ENCODE measurements around the gene SCN1B.

SCN1B gene

DNA sequence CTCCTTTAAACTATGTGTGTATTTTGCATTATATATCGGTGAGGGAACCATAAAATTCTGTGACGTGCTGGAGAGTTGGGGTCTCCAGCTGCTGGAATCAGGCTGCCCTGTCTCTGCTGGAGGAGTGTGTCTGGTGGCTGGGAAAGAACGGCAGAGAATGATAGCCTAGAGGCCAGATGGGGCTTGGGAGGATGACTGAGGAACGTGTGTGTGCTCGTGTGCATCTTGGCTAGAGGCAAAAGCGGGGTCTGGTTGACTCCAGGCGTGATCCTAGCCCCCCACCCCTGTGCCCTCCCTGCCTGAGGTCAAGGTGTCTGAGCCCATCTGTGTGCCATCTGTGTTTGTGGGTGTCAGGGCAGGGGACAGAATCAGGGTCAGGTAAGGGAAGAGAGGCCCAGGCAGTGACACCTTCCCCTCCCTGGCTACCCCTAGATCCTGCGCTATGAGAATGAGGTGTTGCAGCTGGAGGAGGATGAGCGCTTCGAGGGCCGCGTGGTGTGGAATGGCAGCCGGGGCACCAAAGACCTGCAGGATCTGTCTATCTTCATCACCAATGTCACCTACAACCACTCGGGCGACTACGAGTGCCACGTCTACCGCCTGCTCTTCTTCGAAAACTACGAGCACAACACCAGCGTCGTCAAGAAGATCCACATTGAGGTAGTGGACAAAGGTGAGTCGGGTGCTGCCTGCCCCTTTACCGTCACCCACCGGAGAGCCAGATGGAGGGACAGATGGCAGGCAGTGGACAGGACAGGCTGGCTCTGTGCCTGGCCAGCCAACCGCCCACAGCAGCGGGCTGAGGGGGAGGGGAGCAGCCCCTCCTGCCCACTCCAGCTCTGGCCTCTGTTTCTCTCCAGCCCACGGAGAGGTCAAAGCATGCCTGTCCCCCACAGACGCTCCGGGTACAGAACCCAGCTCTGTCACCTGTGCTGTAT, 3.1 kb downstream of the SCN1B start:
- Histone ChIP-seq H3K9ac (ENCODE audit: low read depth, low read length) (no peak overlapping the region), H3K27ac (ENCODE audit: low read length) (no peak overlapping the region)

DNA sequence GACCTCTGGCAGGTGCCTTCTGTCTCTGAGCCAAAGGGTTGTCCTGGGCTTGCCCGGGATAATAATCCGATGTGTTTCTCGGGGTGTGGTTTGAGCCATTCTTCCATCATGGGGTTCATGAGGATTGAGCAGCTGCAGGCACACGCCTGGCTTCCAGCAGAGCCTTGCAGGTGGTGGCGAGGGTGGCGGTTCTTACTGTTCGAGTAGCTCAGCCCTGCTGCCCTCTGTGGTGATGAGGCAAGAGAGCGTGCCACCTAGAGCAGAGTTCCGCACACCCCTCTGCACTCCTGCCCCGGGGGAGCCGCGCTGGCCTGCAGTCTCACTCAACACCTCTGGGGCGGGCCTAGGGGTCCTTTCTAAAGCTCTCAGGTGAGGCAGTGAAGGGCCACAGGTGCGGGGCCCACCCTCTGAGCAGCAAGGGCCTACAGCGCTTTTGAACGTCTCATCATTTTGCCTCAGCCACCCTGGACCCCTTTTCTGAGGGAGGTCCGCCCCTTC, 3.8 kb downstream of the SCN1B start:
- ATAC-seq (ENCODE audit: insufficient read depth, low read depth) (no peak), DNase-seq (no peak)
- H3K27me3 ChIP-seq (ENCODE audit: insufficient read depth, low read length, poor library complexity) = peaks cover 16% of the 10 kb centered on the region

More for the DNA sequence above, 3.1 kb downstream of the SCN1B start:
- H3K4me3 ChIP-seq (ENCODE audit: low read depth in 1 of 2, low read length in 2 of 2) = no peak overlapping the region
- TF ChIP-seq EZH2 (IDR thresholded peaks at IDR 0.05; ENCODE audit: borderline replicate concordance, low read depth, low read length, severe bottlenecking) = no peak
- TF ChIP-seq CTCF (IDR thresholded peaks at IDR 0.05; ENCODE audit: borderline replicate concordance, extremely low read depth, low read length, poor library complexity, severe bottlenecking) = no peak
- H4K20me1 ChIP-seq (ENCODE audit: insufficient read depth, low read length) = peaks cover 15% of the 10 kb centered on the region
- no peaks in the 10 kb centered on the region for H3K9me3 ChIP-seq (ENCODE audit: insufficient read depth, low read length, severe bottlenecking)
- H3K4me1 ChIP-seq (ENCODE audit: insufficient read depth, low read length) = peaks cover 7% of the 10 kb centered on the region; the same call in 1 of the 2 replicates
- 0 out of 2 replicates have a peak, but pooled peaks cover under 1% of the 10 kb centered on the region for H3K36me3 ChIP-seq (ENCODE audit: insufficient read depth, low read length)
- no peak for ATAC-seq (ENCODE audit: insufficient read depth, low read depth)
- H2AFZ ChIP-seq (ENCODE audit: low read depth, low read length) = no peak overlapping the region
- no peaks in the 10 kb centered on the region for H3K79me2 ChIP-seq (ENCODE audit: insufficient read depth, low read length)
- no peak for DNase-seq
- peaks cover 16% of the 10 kb centered on the region for H3K27me3 ChIP-seq (ENCODE audit: insufficient read depth, low read length, poor library complexity)
- H3K4me2 ChIP-seq (ENCODE audit: insufficient read depth, low read length) = no peak overlapping the region

GRCh38 chr19:35034588-35035382, 4.5 kb downstream of the SCN1B start:
- Histone ChIP-seq H3K27ac (ENCODE audit: low read length) (no peak overlapping the region), H3K9ac (ENCODE audit: low read depth, low read length) (no peak overlapping the region), H3K4me1 (ENCODE audit: insufficient read depth, low read length) (peaks cover 3% of the 10 kb centered on the region; the same call in 1 of the 2 replicates), H3K4me3 (ENCODE audit: low read depth in 1 of 2, low read length in 2 of 2) (no peak overlapping the region), H3K36me3 (ENCODE audit: insufficient read depth, low read length) (no peaks in the 10 kb centered on the region), H2AFZ (ENCODE audit: low read depth, low read length) (no peak overlapping the region), H3K79me2 (ENCODE audit: insufficient read depth, low read length) (no peaks in the 10 kb centered on the region), H3K27me3 (ENCODE audit: insufficient read depth, low read length, poor library complexity) (peaks cover 12% of the 10 kb centered on the region), H3K4me2 (ENCODE audit: insufficient read depth, low read length) (no peak overlapping the region), H4K20me1 (ENCODE audit: insufficient read depth, low read length) (peaks cover 10% of the 10 kb centered on the region), H3K9me3 (ENCODE audit: insufficient read depth, low read length, severe bottlenecking) (no peaks in the 10 kb centered on the region)
- no peak for TF ChIP-seq EZH2 (IDR thresholded peaks at IDR 0.05; ENCODE audit: borderline replicate concordance, low read depth, low read length, severe bottlenecking)
- no peak for TF ChIP-seq CTCF (IDR thresholded peaks at IDR 0.05; ENCODE audit: borderline replicate concordance, extremely low read depth, low read length, poor library complexity, severe bottlenecking)
- no peak for DNase-seq
- no peak for ATAC-seq (ENCODE audit: insufficient read depth, low read depth)

More for the DNA sequence above, 3.8 kb downstream of the SCN1B start:
- Histone ChIP-seq H3K9me3 (ENCODE audit: insufficient read depth, low read length, severe bottlenecking) (no peaks in the 10 kb centered on the region), H3K4me1 (ENCODE audit: insufficient read depth, low read length) (peaks cover 7% of the 10 kb centered on the region; the same call in 1 of the 2 replicates), H3K9ac (ENCODE audit: low read depth, low read length) (no peak overlapping the region), H3K79me2 (ENCODE audit: insufficient read depth, low read length) (no peaks in the 10 kb centered on the region), H3K4me2 (ENCODE audit: insufficient read depth, low read length) (no peak overlapping the region), H4K20me1 (ENCODE audit: insufficient read depth, low read length) (peaks cover 14% of the 10 kb centered on the region), H3K27ac (ENCODE audit: low read length) (no peak overlapping the region), H3K36me3 (ENCODE audit: insufficient read depth, low read length) (no peaks in the 10 kb centered on the region), H3K4me3 (ENCODE audit: low read depth in 1 of 2, low read length in 2 of 2) (no peak overlapping the region), H2AFZ (ENCODE audit: low read depth, low read length) (no peak overlapping the region)
- no peak for TF ChIP-seq EZH2 (IDR thresholded peaks at IDR 0.05; ENCODE audit: borderline replicate concordance, low read depth, low read length, severe bottlenecking)

Measured in DND-41 (cell line).